BE2C (cell line): ENCODE measurements around the gene PCTP.

Source experiments
- DNase-seq: peaks from one replicate; pipeline ENCODE4 v3.0.0-alpha.2; 2020
- H3K27me3 ChIP-seq: fragments of 250-450 bp; sonication (Bioruptor Pico); 2 replicates; pipeline ENCODE4 v1.5.1; 2020; ENCODE audit warnings: mild to moderate bottlenecking
- H3K36me3 ChIP-seq: fragments of 250-450 bp; sonication (Bioruptor Pico); 2 replicates; pipeline ENCODE4 v1.5.1; 2020; ENCODE audit warnings: mild to moderate bottlenecking
- H3K4me1 ChIP-seq: fragments of 250-450 bp; sonication (Bioruptor Pico); 2 replicates; pipeline ENCODE4 v1.5.1; 2020
- H3K4me3 ChIP-seq: 2 replicates; pipeline ENCODE4 v1.5.1; 2011; ENCODE audit warnings: low read depth, low read length
- H3K9me3 ChIP-seq: fragments of 250-450 bp; sonication (Bioruptor Pico); 2 replicates; pipeline ENCODE4 v1.5.1; 2020
- TF ChIP-seq, protein P1 (sequence below): IDR thresholded peaks from 2 replicates; pipeline ENCODE4 v1.5.1; 2012; ENCODE audit warnings: mild to moderate bottlenecking, low read depth, low read length

PCTP gene

DNA sequence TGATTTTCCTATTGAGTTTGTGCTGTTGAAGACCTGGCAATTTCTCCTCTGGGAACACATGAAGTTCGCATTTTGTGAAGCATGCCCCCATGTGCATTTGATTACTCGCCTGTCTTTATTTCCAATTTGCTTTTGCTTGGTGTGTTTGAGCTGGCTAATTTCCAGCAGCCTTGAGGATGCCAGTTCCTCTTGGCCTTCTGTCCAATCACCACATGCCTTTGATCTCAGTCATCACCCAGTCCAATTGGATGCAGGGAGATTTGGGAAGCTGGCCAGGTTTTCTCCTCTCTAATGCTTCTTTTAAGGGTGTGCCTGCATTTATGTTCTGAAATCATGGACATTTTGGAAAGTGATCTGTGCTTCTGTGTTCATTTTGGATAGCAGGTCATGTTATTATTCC, 24.4 kb upstream of the PCTP start:
- peak; percentile 80 for DNase-seq
- H3K9me3 ChIP-seq, result no peaks in the 10 kb centered on the region
- TF ChIP-seq, protein P1, sequence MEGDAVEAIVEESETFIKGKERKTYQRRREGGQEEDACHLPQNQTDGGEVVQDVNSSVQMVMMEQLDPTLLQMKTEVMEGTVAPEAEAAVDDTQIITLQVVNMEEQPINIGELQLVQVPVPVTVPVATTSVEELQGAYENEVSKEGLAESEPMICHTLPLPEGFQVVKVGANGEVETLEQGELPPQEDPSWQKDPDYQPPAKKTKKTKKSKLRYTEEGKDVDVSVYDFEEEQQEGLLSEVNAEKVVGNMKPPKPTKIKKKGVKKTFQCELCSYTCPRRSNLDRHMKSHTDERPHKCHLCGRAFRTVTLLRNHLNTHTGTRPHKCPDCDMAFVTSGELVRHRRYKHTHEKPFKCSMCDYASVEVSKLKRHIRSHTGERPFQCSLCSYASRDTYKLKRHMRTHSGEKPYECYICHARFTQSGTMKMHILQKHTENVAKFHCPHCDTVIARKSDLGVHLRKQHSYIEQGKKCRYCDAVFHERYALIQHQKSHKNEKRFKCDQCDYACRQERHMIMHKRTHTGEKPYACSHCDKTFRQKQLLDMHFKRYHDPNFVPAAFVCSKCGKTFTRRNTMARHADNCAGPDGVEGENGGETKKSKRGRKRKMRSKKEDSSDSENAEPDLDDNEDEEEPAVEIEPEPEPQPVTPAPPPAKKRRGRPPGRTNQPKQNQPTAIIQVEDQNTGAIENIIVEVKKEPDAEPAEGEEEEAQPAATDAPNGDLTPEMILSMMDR, result no peak
- H3K36me3 ChIP-seq, result no peaks in the 10 kb centered on the region
- H3K4me3 ChIP-seq, result peak overlapping the region; percentile 26
- H3K4me1 ChIP-seq, result peaks cover 32% of the 10 kb centered on the region
- no peaks in the 10 kb centered on the region for H3K27me3 ChIP-seq

DNA sequence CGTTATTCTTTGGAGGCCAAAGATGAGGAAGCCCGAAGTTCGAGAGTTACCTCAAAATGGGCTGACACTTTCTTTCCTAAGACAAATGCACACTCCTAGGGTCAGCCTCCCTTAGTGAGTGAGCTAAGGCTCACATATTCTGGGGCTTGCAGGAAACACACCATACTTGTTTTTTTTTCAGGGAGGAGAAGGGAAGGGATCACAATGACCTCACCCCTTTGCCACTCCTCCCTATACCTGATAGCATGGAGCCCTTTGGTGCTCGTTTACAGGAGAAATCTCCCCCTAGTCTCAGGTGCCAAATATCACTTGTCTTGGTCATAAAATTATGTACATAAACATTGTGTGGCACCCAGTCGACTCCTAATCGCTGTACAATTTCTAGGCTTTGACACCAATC, 23.6 kb upstream of the PCTP start:
- H3K9me3 ChIP-seq, result no peaks in the 10 kb centered on the region
- H3K4me1 ChIP-seq, result peaks cover 35% of the 10 kb centered on the region
- TF ChIP-seq, protein P1, result no peak
- DNase-seq, result no peak
- H3K36me3 ChIP-seq, result no peaks in the 10 kb centered on the region
- H3K27me3 ChIP-seq, result no peaks in the 10 kb centered on the region
- H3K4me3 ChIP-seq, result no peak overlapping the region

DNA sequence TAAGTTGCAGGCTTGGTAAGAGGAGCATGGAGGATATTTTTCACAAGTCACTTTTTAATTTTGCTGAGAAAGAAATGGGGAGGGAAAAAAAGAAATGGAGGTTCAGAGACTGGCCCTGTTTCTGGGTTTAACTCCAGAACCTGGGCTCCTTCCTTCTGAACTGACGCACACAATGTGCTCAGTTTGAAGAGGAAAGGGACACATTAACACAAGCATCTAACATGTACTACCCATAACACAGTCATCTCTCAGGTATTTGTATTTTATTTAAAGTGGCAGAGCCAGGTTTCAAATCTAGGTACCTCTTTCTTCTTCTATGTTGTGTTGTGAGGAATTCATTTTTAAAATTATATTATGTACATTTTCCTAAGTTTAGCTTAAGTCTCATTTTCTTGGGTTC, 22.9 kb upstream of the PCTP start:
- no peaks in the 10 kb centered on the region for H3K27me3 ChIP-seq

DNA sequence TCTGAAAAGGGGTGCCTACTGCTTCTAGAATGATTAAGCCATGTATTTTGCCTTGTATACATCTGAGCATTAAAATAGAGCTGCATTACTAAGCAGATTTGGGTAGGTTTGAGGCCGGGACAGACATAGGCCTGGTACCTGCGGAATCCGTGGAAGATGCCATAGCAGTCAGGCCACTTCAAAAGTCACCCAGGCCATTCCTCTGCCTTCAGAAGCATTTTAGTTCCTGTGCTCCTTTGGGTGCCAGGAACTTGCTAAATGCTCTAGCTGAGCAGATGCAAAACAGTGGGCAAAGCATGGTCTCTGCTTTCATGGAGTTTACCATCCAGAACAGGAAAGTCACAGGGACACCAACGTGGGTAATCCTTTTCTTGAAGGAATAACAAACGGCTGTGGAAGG, 22.5 kb upstream of the PCTP start:
- H3K4me1 ChIP-seq, result peaks cover 46% of the 10 kb centered on the region
- H3K9me3 ChIP-seq, result no peaks in the 10 kb centered on the region
- H3K36me3 ChIP-seq, result no peaks in the 10 kb centered on the region
- no peaks in the 10 kb centered on the region for H3K27me3 ChIP-seq
- H3K4me3 ChIP-seq, result no peak overlapping the region
- DNase-seq, result no peak
- TF ChIP-seq, protein P1, result no peak

More for the DNA sequence above, 22.9 kb upstream of the PCTP start:
- Histone ChIP-seq H3K4me3 (no peak overlapping the region), H3K4me1 (peaks cover 41% of the 10 kb centered on the region), H3K9me3 (no peaks in the 10 kb centered on the region), H3K36me3 (no peaks in the 10 kb centered on the region)
- TF ChIP-seq, protein P1, result no peak
- DNase-seq, result no peak

DNA sequence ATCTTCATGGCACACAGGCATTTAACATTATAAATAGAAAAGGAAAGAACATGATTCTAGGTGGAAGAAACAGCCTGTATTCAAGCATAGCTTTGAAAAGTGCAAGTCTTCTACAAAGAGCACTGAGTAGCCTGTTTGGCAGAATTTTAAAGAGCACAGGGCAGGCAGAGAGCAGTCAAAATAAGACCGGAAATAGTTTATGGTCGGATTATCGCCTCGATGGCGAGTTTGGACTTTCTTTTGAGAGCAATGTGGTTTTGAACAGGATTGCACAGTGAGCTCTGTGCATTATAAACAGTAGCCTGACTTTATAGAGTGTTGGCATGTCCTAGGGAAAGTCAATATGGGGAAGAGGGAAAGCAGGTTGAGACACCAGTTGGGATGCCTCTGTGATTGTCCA, 22.0 kb upstream of the PCTP start:
- H3K36me3 ChIP-seq, result no peaks in the 10 kb centered on the region
- peaks cover 50% of the 10 kb centered on the region for H3K4me1 ChIP-seq
- TF ChIP-seq, protein P1, result no peak
- no peaks in the 10 kb centered on the region for H3K27me3 ChIP-seq
- H3K4me3 ChIP-seq, result no peak overlapping the region
- no peaks in the 10 kb centered on the region for H3K9me3 ChIP-seq
- DNase-seq, result no peak

DNA sequence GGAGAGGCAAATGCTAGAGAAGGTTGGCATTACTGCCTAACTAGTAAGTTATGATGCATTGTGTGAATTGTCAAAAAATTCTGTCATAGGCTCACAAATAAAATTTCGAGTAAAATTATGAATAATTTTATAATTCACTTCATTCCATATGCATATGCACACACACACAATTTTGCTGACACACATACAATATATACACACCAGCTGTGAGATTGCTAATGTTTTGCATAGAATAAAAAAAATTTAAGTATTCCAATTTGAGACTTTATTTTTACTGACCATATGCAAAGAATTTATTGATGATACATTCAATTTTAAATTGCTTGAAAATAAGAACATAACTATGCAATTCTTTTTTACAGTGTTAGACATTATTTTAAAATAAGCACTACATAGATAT, 21.4 kb upstream of the PCTP start:
- no peak overlapping the region for H3K4me3 ChIP-seq

More for the DNA sequence above, 21.4 kb upstream of the PCTP start:
- Histone ChIP-seq H3K27me3 (no peaks in the 10 kb centered on the region), H3K4me1 (peaks cover 56% of the 10 kb centered on the region), H3K9me3 (no peaks in the 10 kb centered on the region), H3K36me3 (no peaks in the 10 kb centered on the region)
- TF ChIP-seq, protein P1, result no peak
- no peak for DNase-seq
